GM12878 (cell line): ENCODE results near the gene SGMS1.

Source experiments
- CHD2 ChIP-seq: IDR thresholded peaks from 2 replicates; pipeline ENCODE4 v1.6.1; 2011; ENCODE audit warnings: low read depth, low read length, improper control_type of control experiment, borderline replicate concordance
- EZH2 ChIP-seq: IDR thresholded peaks from 2 replicates; pipeline ENCODE4 v1.6.1; 2012; ENCODE audit warnings: low read depth, mild to moderate bottlenecking, control low read depth, inconsistent platforms, low read length, borderline replicate concordance; ENCODE audit not compliant: control insufficient read depth
- FOXM1 ChIP-seq: IDR thresholded peaks from 2 replicates; pipeline ENCODE4 v1.6.1; 2012; ENCODE audit warnings: low read depth, mild to moderate bottlenecking, inconsistent platforms, low read length, moderate library complexity
- MEF2A ChIP-seq: IDR thresholded peaks from 2 replicates; pipeline ENCODE4 v1.6.1; 2011; ENCODE audit warnings: low read depth, mild to moderate bottlenecking, low read length, moderate library complexity; ENCODE audit not compliant: insufficient read depth
- NFIC ChIP-seq: IDR thresholded peaks from 2 replicates; pipeline ENCODE4 v1.6.1; 2012; ENCODE audit warnings: low read depth, mild to moderate bottlenecking, inconsistent platforms, low read length, moderate library complexity
- PAX5 ChIP-seq: IDR thresholded peaks from 2 replicates; pipeline ENCODE4 v1.6.1; 2011; ENCODE audit warnings: low read depth, low read length, borderline replicate concordance
- POLR2AphosphoS5 ChIP-seq: IDR thresholded peaks from 2 replicates; pipeline ENCODE4 v1.6.1; 2011; ENCODE audit warnings: mild to moderate bottlenecking, low read length, inconsistent platforms
- SPI1 ChIP-seq: IDR thresholded peaks from 2 replicates; pipeline ENCODE4 v1.6.1; 2011; ENCODE audit warnings: low read depth, mild to moderate bottlenecking, low read length, moderate library complexity, borderline replicate concordance; ENCODE audit not compliant: insufficient read depth
- TAF1 ChIP-seq: IDR thresholded peaks from 2 replicates; pipeline ENCODE4 v1.6.1; 2011; ENCODE audit warnings: mild to moderate bottlenecking, low read depth, low read length, borderline replicate concordance
- ZBED1 ChIP-seq: IDR thresholded peaks from 2 replicates; pipeline ENCODE4 v1.6.1; 2016; ENCODE audit warnings: borderline replicate concordance
- ZNF217 ChIP-seq: fragments of 450-650 bp; IDR thresholded peaks from 2 replicates; pipeline ENCODE4 v1.6.1; 2017; ENCODE audit warnings: antibody characterized with exemption, mild to moderate bottlenecking
- TF ChIP-seq, protein P1 (sequence below): IDR thresholded peaks from 2 replicates; pipeline ENCODE4 v1.6.1; 2011; ENCODE audit warnings: low read depth, low read length, improper control_type of control experiment, borderline replicate concordance
- TF ChIP-seq, protein P2 (sequence below), 3 experiments: IDR thresholded peaks in 2 of 3; conservative IDR thresholded peaks in 1 of 3; 2 replicates each; pipeline ENCODE4 v1.5.1; 2011; ENCODE audit warnings: low read depth in 3 of 3, low read length in 3 of 3, mild to moderate bottlenecking in 3 of 3, control low read depth in 2 of 3, moderate library complexity in 2 of 3, inconsistent platforms in 1 of 3, mixed read lengths in 1 of 3; ENCODE audit not compliant: control insufficient read depth in 2 of 3, insufficient read depth in 1 of 3; ENCODE audit errors: extremely low read depth in 1 of 3

DNA sequence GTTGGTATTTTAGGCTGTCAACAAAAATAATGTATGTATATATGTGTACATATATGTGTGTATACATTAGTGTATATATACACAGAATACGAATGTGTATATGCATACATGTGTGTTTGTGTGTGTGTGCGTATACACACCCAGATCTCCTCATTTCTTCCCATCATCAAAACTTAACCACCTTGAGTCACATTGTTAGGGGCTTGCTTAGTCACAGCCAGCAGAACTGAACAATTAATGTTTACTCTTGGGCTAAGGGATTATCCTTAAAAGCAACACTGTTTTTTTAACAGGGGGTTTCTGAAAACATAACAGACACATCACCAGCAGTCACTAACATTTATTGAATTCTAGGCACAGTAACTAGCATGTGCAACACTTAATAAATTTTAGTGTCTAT lies 289.5 kb downstream of the SGMS1 start:
- TF ChIP-seq EZH2: no peak
- no peak for TF ChIP-seq SPI1
- TF ChIP-seq, protein P1, sequence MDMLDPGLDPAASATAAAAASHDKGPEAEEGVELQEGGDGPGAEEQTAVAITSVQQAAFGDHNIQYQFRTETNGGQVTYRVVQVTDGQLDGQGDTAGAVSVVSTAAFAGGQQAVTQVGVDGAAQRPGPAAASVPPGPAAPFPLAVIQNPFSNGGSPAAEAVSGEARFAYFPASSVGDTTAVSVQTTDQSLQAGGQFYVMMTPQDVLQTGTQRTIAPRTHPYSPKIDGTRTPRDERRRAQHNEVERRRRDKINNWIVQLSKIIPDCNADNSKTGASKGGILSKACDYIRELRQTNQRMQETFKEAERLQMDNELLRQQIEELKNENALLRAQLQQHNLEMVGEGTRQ: no peak
- TF ChIP-seq PAX5: no peak
- TF ChIP-seq, protein P2, sequence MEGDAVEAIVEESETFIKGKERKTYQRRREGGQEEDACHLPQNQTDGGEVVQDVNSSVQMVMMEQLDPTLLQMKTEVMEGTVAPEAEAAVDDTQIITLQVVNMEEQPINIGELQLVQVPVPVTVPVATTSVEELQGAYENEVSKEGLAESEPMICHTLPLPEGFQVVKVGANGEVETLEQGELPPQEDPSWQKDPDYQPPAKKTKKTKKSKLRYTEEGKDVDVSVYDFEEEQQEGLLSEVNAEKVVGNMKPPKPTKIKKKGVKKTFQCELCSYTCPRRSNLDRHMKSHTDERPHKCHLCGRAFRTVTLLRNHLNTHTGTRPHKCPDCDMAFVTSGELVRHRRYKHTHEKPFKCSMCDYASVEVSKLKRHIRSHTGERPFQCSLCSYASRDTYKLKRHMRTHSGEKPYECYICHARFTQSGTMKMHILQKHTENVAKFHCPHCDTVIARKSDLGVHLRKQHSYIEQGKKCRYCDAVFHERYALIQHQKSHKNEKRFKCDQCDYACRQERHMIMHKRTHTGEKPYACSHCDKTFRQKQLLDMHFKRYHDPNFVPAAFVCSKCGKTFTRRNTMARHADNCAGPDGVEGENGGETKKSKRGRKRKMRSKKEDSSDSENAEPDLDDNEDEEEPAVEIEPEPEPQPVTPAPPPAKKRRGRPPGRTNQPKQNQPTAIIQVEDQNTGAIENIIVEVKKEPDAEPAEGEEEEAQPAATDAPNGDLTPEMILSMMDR (IDR thresholded peaks at IDR 0.05 in 2 of 3, conservative IDR thresholded peaks at IDR 0.05 in 1 of 3; ENCODE audit: control insufficient read depth in 2 of 3, extremely low read depth in 1 of 3, insufficient read depth in 1 of 3, low read depth in 3 of 3, low read length in 3 of 3): no peak
- TF ChIP-seq NFIC: no peak
- no peak for TF ChIP-seq TAF1
- TF ChIP-seq ZBED1: no peak
- TF ChIP-seq ZNF217: no peak
- TF ChIP-seq CHD2: no peak
- no peak for TF ChIP-seq FOXM1
- TF ChIP-seq MEF2A: no peak
- no peak for TF ChIP-seq POLR2AphosphoS5
